SHP77 treated with DMSO at 0.1 percent for 48 hours (cell line): Measurements from ENCODE around the gene CLTRN.
"Not testable (repeated sequence)": the region's sequence is repeated elsewhere in the genome, so short reads cannot be mapped to it uniquely, and the experiment has no call there.

Source experiments
- DNase-seq: peaks from one replicate; lab custom pipeline; 2025; lab: John Stamatoyannopoulos, UW

CLTRN gene

DNA sequence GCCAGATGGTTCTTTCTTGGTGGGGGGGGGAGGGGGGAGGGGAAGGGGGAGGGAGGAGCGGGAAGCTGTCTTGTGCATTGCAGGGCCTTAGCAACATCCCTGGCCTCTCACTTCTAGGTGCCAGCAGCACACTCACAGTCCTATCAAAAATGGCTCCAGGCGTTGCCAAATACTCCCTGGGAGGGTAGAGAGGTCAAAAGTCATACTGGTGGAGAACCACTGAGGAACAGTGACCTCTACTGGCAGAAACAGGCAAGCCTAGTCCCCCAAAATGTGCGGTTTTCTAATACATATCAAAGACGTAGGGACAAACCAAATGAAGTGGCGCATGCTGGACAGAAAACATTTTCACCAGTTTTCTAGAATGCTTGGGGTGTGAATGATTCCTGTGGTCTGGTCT lies 17.1 kb downstream of the CLTRN start:
- not testable (repeated sequence) for DNase-seq

DNA sequence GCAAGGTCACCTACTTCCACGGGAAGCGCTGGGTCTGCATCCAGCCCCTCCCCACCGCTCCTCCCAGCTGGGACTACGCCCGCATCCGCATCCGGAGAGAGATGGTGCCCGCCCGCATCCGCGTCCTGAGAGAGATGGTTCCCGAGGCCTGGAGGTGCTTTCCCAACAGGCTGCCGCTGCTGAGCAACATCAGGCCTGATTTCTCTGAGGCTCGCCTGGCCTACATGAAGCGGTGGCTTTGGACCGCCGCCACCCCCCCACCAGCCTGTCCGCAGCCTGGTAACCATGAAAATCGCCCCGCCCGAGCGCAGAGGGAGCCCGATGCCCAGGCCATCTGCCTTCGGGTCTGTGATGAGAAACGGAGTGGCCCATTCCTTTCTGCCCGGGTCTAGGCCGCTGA lies 18.1 kb downstream of the CLTRN start:
- DNase-seq: no peak

GRCh38 chrX:15646031-15646430 lies 18.6 kb downstream of the CLTRN start:
- DNase-seq: no peak

DNA sequence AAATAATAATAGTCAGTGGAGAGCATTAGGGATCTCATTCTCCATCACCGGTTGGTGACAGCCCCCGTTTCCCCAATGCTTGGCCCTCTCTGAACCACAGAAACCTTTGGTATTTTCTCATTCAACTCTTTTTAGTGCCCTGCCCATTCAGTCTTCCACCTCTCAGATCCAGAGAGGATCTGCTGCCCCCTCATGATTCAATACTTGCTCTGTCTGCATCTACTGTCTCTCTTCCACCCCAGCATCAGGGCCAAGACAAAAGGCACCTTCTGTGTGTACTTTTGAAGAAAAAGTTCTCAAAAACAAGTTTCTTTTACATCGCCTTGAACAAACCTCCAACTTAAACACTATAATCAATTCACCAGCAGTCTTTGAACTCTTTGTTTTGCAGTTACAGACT lies 19.3 kb downstream of the CLTRN start:
- no peak for DNase-seq

GRCh38 chrX:15644560-15644872 lies 20.1 kb downstream of the CLTRN start:
- no peak for DNase-seq

DNA sequence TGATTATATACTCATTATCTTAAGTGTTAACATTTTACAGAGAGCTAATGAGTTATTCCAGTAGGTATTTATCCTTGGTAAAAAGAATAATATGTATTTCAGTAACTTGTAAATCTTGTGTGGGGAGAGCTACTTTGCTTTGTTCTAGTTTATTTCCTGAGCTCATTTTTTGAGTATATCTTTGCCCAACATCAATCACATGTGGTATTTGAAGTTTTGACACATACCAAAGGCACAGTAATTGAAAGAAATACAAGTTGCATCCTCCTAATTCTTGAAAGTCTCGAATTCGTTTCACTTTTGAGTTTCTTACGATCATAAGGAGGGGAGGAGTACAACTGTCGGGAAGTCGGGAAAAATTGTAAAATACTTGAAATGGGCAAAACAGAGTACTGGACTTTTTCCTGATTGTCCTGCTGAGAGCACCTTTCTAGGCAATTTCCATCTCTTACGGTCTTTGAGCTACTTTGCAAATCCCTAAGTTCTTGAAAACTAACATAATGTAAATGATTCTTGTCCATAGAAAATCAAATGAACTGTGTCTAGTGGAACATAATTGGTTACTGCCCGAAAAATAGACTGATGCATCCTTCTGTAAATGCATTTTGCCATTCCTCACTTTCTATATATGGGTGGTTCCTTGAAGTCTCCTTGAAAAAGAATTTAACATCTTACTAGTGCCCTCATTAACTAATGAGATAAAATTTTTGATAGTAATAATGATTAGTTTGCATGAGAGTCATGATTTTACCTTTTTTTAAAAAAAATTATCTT lies 20.6 kb downstream of the CLTRN start:
- no peak for DNase-seq

- no peak for DNase-seq
These were observed 33.0 kb downstream of the CLTRN start for GRCh38 chrX:15631637-15632036.

DNA sequence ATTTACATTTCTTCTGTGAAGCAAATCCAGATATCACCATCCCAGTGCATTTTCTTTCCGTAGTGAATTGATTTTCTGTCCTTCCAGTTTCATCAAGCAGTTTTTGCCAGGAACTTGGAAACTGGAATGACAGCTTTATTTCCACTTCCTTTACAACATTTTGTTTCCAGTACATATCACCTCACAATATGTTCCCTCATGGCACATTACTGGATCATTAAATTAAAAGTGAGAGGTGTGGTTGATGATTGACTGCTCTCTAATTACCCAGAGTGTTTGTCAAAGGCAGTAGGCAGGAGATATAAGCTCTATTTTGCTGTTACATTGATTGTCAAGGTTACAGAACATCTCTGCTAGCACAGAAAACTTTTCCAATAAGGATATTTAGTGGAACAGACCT lies 41.6 kb downstream of the CLTRN start:
- DNase-seq: no peak

GRCh38 chrX:15619053-15619755 lies 45.4 kb downstream of the CLTRN start:
- no peak for DNase-seq

GRCh38 chrX:15617111-15617510 lies 47.5 kb downstream of the CLTRN start:
- no peak for DNase-seq

GRCh38 chrX:15616531-15616930 lies 48.1 kb downstream of the CLTRN start:
- DNase-seq: no peak

- DNase-seq: no peak
These were observed 57.5 kb downstream of the CLTRN start for GRCh38 chrX:15607067-15607466.

DNA sequence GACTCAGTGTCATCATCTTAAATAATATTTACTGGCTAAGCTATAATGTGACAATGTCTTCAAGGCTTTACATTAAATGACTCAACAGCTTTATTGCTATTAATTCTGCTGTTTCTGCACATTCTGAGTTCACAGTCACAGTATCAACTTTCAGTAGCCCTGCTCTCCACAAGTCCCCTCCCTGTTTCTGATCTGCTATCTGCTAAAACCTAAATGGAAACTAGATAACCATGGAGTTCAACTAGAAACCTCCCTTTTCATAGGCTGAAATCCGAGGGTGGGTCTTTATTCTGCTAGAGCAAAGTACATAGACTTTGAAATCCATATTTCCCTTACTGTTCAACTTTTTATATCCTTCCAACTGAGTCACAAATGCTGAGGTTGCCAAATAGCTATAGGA lies 58.5 kb downstream of the CLTRN start:
- DNase-seq: no peak

- no peak for DNase-seq
These were observed 59.4 kb downstream of the CLTRN start for GRCh38 chrX:15605226-15605625.

- no peak for DNase-seq
These were observed 61.8 kb downstream of the CLTRN start for GRCh38 chrX:15602761-15603160.

DNA sequence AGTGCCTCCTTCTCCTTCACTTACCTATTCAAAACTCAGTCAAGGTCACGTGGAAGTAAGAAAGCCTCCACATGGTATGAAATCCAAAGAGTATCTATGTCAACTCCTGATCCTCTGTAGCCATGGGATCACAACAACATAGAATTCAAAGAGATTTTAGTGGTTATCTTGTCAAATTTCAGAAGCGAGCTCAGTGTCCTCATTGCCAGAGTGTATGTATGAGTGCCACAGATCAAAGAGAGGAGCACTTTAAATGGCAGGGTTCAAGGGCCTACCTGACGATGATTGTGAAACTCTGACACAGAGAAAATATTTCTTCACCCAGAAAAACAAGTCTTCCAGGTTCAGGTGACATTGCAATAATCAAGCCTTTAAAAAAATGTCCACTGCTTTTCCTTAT lies 62.7 kb downstream of the CLTRN start:
- no peak for DNase-seq

- no peak for DNase-seq
These were observed 63.9 kb downstream of the CLTRN start, which contains the start of gene ACE2 for GRCh38 chrX:15600745-15601144. TSS of gene ACE2 (minus strand) at chrX:15600960. CDS start at chrX:15600911, 49 bp downstream.

GRCh38 chrX:15600049-15600448 lies 64.6 kb downstream of the CLTRN start:
- DNase-seq: no peak

- DNase-seq: no peak
These were observed 65.1 kb downstream of the CLTRN start for GRCh38 chrX:15599461-15599860.

DNA sequence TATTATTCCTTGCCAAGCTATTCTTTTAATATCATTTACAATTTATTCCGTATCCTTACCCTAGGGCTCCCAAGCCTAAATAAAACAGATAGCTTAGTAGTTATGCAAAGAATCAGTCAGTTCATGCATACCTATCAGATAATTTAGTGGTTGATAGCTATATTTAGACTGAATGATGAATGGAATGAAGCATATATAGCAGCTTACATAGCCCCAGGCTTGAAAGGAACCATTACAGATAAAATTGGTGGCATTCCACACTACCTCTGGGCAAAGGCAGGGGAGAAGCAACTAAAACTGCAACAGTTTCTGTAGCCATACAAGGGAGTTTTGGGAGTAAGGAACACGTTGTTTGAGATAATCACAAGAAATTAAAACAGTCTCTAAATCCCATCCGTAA lies 66.6 kb downstream of the CLTRN start:
- no peak for DNase-seq

DNA sequence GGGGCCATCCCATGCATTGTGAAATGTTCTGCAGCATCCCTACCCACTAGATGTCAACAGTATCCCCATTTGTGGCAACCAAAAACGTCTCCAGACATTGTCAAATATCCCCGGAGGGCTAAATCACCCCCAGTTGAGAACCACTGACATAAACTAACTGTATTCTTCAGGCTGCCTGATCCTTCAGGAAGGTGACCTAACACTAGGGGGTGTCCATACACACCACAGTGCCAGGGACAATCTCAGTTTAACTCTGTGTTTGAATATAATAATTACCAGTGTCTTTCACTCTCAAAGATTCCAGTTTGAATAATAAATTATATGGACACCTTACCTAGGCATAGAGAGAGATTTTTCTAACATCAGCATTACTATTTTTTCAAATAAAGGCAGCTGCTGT lies 70.2 kb downstream of the CLTRN start:
- DNase-seq: no peak

- no peak for DNase-seq
These were observed 84.5 kb downstream of the CLTRN start for GRCh38 chrX:15579778-15580747.
